HG03159 (cell line): ENCODE results near the gene ZNF724.
"Not testable (repeated sequence)": the region's sequence is repeated elsewhere in the genome, so short reads cannot be mapped to it uniquely, and the experiment has no call there.

ENCODE experiments used
- ATAC-seq: cut with Tn5 transposase; IDR thresholded peaks from one replicate; pipeline ENCODE4 v1.9.1; 2021; ENCODE audit warnings: mild to moderate bottlenecking, moderate library complexity; ENCODE audit not compliant: unreplicated experiment

Gene ZNF724

DNA sequence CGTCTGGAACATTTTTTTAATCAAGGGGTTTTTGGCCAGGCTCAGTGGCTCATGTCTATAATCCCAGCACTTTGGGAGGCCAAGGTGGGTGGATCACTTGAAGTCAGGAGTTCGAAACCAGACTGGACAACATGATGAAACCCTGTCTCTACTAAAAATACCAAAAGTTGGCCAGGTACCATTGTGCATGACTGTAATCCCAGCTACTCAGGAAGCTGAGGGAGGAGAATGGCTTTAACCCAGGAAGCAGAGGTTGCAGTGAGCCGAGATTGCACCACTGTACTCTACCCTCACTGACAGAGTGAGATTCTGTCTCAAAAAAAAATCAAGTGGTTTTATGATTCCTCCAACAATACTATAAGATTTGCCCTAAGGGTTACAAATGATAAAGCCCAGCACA lies 3.1 kb upstream of the ZNF724 start:
- not testable (repeated sequence) for ATAC-seq

DNA sequence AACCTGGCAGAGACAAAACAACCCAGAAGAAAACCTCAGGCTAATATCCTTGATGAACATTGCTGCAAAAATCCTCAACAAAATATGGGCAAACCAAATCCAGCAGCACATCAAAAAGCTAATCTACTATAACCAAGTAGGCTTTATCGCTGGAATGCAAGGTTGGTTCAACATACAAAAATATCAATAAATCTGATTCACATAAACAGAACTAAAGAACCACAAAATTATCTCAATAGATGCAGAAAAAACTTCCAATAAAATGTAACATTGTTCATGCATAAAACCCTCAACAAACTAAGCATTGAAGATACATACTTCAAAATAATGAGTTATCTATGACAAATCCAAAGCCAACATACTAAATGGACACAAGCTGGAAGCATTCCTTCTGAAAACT lies 8.8 kb downstream of the ZNF724 start:
- no peak for ATAC-seq

DNA sequence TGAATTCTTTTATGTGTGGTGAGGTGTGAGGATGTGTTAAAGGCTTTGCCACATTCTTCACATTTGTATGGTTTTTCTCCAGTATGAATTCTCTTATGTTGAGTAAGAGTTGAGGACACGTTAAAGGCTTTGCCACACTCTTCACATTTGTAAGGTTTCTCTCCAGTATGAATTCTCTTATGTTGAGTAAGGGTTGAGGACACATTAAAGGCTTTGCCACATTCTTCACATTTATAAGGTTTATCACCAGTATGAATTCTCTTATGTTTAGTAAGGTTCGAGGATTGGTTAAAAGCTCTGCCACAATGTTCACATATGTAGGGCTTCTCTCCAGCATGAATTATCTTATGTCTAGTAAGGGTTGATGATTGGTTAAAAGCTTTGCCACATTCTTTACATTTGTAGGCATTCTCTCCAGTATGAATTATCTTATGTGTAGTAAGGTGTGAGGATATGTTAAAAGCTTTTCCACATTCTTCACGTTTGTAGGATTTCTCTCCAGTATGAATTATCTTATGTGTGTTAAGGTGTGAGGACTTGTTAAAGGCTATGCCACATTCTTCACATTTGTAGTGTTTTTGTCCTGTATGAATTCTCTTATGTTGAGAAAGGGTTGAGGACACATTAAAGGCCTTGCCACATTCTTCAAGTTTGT lies 27.1 kb downstream of the ZNF724 start:
- ATAC-seq, result no peak

DNA sequence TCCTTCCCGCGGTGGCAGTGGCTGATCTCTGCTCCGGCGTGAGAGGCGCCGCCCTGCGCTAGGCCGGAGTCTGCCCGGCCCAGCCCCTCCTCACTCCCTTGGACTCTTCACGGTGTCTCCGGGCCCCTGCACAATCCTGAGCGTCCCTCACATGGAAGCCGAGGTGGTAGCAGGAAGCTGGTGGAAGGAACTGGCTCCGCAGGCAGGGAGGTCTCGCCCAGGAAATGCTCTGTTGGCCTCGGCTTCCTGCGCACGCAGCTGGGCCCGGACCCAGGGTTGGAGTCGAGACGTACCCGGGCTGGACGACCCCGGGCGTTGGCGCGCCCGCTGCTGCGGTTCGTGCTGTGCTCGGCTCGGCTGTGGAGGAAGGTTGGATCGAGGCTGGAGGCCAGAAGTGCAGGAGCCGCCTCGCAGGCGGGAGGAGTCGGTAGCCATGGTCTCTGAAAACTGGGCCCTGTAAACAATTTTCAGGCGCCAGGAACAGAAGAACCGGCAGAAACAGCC lies 46.3 kb downstream of the ZNF724 start:
- no peak for ATAC-seq

DNA sequence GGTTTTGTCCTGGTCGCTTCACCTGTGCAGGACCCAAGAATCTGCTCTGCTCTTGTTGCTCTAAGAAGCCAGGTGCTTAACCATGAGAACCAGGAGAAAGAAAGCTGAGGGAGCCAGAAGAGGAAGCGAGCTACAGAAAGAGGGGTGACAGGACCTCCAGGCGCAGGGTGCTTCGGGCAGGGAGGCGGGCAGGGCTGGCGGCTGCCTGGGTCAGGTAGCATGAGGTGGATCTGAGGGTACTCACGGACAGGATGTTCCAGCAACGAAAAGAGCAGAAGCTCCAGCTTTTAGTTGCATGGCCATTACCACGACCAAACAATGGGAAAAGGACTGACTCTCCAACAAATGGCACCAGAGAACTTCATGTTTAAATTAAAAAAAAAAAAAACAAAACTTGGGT lies 59.9 kb downstream of the ZNF724 start:
- no peak for ATAC-seq

DNA sequence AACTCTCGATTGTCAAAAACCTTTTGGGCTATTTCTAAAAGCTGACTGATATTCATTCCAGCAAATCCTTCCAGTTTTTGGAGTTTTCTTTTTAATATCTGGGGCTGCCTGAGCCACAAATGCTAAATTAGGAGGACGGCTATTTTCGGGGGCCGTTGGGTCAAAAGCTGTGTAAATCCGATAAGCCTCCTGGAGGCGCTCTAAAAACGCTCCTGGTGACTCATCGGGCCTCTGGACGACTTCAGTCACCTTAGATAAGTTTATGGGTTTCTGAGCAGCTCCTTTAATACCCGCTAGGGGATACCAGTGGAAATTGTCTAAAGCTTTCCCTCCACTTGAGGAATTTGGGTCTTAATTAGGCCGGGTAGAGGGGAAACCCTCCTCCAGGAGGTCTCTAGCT lies 66.9 kb downstream of the ZNF724 start:
- no peak for ATAC-seq
